HG02623 (cell line): ENCODE data around the gene GJB1.
A peak's percentile ranks its signal among the peaks of the same experiment; 100 is the strongest.
"Not testable (repeated sequence)": the region's sequence is repeated elsewhere in the genome, so short reads cannot be mapped to it uniquely, and the experiment has no call there.

Experiments used
- ATAC-seq: cut with Tn5 transposase; IDR thresholded peaks from one replicate; pipeline ENCODE4 v1.9.1; 2021; ENCODE audit warnings: moderate library complexity; ENCODE audit not compliant: unreplicated experiment

GJB1 gene

DNA sequence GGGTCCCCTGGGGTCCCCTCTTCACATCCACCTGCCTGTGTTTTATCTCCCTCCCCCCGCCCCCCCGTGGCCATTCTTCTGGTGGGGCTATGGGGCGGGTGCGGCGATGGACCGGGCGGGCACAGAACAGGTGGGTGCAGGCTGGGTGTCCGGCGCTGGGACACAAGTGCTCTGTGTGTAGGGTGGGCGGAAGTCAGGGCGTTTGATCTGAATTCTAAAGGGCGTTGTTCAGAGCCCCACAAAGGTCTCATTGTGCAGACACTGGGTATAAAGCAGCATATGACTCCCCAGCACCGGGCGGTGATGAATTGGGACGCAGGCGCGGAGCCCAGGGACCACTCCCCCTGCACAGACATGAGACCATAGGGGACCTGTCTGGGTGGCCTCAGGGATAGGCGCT is at the start of gene GJB1:
TSS of gene GJB1 (plus strand) at position 296 of the 400 bp plus-strand sequence. CDS start 484 bp downstream, outside the sequence.
- no peak for ATAC-seq

DNA sequence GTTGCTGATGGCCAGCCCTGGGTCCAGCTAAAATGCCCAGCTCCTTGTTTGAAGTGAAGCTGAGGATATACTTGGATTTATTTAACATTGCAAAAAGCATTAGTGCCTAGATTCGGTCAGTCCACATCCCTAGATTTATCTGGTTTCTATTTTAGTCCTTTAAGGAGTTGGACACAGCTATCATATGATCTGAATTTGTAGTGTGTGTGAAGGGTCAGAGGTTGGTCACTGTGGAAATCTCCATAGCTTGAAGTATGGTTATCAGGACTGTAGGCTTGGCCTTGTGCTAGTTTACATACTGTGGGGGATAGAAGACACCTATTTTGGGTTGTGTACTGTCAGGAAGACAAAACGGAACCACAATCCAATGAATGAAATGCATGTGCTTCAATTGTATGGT is 49.6 kb upstream of the GJB1 start:
- ATAC-seq = no peak

DNA sequence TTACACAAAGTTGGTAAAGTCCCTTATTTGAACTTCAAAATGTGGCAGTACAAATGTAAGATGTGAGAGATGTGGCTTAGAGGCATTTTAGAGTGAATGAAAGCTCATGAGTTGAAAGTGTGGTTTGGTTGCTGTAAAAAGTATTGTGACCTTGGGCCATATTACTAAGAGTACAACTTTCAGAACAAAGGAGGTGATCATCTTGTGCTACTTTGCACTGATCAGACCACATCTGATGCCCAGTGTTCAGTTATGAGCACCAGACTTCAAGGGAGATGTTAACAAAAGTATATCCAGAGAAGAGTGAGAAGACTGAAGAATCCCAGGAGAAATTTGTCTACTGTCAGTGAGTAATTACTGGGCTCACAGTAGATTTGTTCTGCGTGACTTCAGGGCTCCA is 48.2 kb upstream of the GJB1 start:
- no peak for ATAC-seq

DNA sequence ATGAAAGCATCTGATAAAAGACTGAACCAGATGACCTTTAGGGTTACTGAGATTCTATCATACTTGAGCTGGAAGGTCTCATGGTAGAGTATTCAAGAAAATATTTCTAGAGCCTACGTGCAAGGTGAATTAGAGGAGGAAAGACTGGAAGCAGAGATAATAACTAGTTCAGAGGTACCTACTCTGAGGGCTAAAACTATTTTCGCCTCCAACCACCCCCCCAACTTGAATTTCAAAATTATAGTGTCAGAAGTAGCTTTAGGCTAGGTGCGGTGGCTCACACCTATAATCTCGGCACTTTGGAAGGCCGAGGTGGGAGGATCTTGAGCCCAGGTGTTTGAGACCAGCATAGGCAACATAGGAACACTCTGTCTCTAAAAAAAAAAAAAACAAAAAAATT is 47.5 kb upstream of the GJB1 start:
- ATAC-seq = no peak

DNA sequence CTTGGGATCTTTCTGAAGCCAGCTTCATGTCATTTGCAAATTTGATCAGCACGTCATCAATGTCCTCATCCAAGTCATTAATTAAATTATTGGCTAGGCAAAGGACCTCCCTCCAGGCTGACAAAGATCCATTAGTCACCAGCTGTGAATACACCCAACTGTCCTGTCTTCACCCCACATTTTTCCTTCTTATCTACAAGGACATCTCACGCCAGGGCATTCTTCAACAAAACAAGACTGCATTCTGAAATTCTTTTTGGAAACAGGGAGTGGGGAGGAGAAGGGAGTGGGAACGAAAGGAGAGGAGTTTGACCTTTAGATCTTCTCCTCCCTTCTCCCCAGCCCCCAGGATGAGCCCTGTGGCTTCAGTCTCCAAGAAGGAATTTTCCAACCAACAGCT is 45.7 kb upstream of the GJB1 start:
- no peak for ATAC-seq

DNA sequence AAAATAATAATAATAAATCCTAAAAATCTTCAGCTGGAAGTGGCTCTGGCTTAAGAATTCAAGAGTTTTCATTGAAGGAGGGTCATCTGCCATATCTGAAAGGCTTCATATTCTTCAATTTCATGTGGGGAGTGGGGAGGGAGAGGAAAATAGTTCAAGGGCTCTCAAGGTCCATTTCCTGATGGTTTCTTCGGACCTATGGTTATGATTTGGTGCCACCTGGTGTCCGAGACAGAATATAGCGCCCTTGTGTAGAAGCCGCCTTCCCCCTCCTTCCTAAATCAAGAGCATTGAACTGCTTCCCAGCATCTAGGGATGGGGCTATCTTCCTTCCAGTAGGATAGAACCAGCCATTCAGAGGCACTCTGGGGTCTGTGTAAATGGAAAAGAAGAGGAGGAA is 44.1 kb upstream of the GJB1 start:
- ATAC-seq = no peak

DNA sequence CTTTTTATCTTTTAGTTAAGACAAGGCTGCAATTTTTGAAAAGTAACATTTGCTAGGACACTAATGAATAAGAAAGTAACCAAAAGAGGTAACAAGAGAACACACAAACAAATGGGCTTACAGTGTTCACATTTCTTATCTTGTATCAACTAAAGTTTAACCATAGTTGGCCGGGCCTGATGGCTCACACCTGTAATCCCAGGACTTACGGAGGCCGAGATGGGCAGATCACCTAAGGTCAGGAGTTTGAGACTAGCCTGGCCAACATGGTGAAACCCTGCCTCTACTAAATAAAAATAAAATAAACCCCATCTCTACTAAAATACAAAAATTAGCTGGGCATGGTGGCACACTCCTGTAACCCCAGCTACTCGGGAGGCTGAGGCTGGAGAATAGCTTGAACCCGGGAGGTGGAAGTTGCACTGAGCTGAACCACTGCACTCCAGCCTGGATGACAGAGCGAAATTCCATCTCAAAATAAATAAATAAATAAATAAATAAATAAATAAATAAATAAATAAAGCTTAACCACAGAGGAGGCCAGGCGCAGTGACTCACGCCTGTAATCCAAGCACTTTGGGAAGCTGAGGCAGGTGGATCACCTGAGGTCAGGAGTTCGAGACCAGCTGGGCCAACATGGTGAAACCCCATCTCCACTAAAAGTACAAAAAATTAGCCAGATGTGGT is 42.3 kb upstream of the GJB1 start:
- not testable (repeated sequence) for ATAC-seq

DNA sequence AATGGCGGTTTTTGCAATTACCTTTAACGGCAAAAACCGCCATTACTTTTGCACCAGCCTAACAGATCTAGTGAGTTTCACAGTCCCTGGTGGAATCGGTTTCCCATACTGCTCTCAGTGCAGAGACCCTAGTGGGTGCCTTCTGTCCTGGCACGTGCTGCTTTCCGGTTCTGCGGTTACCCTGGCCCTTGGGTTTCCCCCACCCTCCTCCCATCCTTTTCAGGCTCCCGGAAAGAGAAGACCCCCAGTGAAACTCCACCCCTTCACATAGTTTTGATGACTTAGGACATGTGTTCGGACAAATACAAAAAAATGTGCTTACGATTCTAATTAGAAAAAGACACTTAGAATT is 41.5 kb upstream of the GJB1 start:
- peak; percentile 44 for ATAC-seq

DNA sequence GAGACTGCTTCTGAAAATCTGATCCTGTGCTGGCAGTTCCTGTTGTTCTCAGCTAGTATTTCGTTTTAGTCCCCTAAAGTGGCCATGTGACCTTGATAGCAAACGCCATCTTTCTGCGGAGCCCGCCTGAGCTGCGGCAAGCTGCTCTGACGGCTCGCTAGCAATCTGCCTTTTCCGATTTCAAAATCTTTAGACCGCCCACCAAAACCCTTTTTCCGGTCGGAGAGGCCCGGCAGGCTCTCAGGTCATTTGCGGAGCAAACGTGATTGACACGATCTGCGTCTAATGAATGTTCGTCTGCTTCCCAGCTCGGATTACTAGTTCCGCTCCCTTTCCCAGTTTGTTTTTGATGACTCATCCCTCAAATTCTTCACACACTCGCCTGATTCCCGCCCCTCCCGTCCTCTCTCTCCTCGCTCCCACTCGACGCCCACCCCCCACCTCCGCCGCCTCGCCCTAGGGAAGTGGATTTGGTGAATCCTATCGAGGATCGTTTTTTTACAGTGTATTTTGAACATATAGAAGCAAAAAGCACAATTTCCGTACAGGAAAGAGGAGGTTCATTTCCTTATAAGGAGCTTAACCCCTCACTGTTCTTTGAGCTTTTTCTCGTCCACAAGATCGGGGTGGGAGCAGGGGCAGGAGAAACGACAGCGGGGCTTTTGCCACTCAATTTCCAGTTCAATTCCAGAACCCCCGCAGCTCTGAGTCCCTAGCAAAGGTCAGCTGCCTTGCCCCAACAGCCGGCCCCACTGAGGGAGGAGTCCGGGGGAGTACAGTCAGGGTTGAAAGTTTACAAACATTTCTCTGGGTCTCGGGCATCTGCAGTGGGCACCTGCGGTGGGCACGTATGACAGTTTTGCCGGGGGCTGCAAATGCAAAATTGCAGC is 40.9 kb upstream of the GJB1 start:
- ATAC-seq = peak; percentile 86

DNA sequence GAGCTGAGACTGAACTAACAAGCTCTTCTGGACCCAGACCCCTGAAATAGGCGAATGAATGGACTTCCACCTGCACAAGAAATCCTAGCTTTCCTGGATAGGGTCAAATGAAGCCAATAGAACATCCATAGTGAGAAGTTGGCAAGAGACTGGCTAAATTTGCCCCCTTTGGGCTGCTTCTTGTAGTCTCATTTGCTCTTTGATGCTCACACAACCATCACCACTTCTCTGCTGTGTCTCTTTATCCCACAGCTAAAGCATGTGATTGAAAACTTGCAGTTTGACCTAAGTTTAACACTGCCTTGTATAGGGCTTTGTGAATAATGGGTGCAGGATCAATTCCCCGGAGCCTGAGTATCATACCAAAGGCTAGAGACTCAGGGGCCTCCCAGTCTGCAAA is 40.2 kb upstream of the GJB1 start:
- no peak for ATAC-seq

DNA sequence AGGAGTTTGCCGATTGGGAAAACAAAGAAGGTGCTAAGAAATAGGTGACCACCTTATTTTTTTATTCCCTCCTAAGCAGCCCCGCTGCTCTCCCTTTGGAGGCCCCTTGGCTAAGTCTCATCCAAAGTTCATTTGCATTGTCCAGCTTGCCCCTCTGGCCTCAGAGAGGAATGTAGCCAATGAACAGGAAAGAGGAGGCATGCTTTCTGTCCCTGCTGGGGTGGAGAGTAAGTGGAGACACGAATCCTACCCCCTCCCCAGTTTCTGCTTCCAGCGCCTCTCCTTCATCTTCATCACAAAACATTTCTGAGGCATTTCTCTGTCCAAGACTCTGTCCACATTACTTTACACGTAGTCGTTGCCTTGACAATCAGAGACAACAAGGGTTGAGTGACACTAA is 39.7 kb upstream of the GJB1 start:
- ATAC-seq = no peak

DNA sequence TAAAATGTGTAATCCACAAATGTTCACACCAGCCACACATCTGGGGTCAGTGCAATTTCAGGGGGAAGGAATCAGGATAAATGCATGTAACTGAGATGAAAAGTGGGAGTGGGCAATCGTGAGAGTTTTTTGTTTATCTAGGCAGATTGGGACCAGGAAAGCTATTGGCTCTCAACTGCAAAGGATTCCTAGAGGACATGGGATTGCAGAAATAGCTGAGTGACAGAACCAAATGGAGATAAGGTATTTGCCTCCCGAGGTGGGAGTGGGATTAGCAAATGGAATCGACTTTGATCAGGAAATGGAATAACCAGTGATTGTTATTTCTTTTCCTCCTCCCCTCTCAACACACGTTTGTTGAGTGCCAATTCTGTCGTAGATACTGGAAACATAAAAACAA is 38.9 kb upstream of the GJB1 start:
- no peak for ATAC-seq

DNA sequence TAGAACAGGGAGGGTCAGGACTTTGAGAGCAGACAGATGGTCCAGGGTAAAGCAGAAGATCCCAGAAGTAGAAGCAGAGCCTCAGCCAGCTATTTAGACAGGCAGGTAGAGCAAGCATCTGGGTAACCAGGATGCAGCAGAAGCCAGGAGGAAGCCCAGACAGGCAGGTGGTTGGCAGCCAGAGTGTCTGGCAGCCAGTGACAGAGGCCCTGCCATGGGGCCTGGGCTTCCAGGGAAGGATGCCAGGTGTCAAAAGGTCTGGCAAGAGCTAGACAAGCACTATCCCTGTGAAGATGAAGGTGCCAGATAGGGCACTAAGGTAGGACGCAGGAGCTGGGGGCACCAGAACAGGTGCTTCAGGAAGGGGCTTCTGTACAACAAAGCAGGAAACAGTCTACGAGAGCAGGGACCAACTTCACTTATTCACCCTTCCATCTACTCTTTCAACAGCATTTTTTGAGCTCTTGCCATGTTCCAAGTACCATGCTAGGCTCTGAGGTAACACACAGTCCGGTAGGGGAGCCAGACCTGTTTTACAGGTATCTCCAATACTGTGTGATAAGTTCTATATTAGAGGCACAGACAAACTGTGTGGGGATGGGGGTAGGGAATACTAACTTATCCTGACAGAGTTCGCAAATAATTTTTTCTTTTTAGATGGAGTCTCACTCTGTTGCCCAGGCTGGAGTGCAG is 38.1 kb upstream of the GJB1 start:
- no peak for ATAC-seq

DNA sequence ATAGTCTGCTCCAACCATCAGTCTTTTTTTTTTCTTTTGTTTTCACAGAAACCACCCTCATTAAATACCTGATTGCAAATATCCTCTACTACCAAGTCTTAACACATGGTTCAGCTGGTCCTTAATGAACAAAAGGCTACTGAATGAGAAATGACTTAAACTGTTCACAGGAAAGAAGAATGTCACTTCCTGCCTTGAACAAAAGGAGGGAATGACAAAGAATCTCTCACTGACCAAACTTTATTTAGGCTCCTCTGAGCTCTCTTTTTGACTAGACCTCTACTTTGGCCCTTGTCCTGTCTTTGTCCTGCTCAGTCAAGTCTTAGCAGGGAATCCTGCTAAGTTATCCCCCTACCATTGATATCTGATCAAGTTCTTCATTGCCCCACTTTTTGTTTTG is 31.8 kb upstream of the GJB1 start:
- no peak for ATAC-seq

DNA sequence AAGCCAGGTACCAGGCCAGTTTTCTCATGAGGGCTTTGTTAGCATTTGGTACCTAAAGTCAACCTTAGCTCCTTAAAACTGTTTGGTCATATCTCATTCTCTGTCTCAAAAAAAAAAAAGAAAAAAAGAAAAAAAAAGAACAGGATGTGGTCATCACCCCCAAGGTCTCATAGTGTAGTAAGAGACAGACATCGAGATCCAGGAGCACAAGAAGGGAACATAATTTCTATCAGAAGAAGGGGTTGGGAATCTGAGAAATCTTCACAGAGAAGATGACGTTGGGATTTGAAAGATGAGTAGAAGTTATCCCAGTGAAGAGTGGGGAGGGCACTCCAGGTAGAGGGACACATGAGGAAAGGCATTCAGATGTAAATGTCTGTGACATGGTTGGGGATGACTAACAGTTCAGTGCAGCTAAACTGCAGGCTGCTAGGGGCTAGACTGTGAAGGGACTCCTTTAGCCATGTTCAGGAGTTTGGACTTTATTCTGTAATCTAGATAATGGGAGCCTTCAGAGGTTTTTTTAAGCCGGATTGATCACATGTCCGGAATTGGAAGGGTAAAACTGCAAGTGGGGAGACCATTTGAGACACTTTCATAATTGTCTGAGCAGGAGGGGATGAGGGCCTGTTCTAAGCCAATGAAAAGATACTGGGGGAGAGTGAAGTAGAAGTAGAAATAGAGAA is 26.9 kb upstream of the GJB1 start:
- ATAC-seq = peak; percentile 38

DNA sequence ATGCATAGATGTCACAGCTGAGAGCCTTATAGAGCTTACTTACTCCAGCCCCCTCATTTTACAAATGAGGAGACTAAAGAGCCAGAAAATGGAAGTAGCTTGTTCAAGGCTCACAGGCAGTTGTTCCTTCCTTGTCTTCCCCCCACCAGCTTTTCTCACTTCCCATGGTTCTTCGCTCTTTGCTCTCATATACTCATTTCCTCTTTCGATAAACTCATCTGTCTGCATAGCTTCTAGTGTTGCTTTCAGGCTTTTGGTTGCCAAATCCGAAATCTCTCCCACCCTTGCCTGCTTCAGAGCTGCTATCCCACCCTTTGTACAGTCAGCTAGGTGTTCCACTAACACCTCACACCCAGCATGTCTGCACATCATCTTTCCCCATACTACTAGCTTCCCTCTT is 25.0 kb upstream of the GJB1 start:
- peak; percentile 74 for ATAC-seq

DNA sequence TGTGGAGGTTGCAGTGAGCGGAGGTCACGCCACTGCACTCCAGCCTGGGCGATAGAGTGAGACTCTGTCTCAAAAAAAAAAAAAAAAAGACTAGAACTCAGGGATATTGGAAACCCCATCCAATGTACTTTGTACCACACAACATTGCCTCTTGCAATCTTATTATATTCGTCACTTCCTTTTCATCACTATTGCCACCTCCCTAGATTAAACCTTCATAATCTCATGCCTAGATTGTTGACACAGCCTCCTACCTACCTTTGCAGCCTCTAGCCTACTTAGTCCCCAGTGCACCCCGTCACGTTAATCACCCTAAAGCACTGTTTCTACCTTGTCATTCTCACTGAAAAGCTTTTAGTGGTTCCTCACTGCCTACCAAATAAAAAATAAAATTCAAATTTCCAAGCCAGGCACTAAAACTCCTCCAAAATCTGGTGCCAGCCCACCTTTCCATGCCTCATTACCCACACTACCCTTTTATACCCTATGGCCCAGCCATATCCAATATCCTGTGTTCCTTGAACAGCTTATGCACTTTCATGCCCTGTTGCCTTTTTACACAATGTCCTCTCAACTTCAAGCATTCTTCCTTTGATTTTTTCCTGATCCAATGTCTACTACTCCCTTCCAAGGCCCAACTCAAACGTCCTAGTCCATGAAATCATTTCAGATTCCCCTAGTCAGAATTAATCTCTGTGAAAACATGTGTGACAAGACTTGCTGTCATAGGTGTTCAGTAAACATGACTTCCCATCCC is 23.6 kb upstream of the GJB1 start:
- no peak for ATAC-seq

DNA sequence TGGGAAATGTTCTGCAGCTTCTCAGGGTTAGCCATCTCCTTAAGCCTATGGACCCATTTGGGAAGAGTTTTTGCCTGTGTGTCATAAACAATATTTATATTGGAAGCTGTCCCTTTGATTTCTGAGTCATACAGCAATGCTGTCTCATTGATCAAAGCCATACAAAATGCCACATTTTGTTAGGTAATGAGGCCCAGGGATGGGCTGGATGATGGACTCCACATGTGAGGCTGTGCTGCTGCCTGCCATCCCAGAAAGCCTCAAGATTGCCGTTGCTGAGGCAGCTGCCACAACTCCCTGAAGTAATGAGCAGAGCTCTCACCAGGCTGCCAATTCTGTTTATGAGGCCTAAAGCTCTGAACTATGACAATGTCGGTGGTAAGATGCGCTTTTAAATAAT is 12.2 kb upstream of the GJB1 start:
- ATAC-seq = no peak

DNA sequence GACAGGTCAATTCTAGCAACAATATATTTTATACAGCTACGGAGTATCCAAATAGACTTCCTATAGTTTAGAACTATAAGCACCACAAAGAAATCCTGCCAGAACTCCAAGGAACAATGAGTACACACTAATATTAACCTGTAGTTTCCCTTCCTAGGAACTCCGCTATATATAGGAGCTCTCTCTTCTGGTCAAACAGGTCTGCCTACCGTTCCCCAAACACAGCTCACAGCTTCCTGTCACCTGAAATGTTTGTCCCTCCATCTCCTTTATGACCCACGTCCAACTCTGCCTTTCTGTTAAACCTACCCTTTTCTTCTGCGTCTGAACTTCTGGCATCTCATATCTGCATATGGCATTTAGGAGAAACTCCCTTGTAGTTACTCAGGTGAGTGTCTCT is 10.5 kb upstream of the GJB1 start:
- no peak for ATAC-seq

DNA sequence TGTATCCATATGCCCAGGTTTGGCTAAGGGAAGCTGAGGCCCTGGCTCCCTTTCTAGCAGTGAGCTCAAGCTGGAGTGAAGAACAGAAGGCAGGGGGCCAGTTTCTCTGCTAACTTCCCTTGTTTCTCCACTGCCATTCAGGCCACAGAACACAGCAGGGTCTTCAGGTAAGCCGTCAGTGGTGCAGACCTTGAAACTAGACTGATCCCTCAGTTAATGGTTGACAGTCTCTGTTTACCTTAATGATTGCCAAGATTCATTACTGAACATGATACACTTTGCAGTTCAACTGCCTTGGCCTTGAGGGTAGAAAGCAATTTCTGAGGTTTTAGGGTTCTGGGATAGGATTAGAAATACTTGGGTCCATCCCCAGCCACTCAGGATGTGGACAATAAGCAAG is 8.9 kb upstream of the GJB1 start:
- no peak for ATAC-seq
